H1 (cell line): ENCODE measurements around the gene ZNG1A.
"Not testable (repeated sequence)": the region's sequence is repeated elsewhere in the genome, so short reads cannot be mapped to it uniquely, and the experiment has no call there.

Experiments used
- ATF3 ChIP-seq: IDR thresholded peaks from 2 replicates; pipeline ENCODE4 v1.6.1; 2011; ENCODE audit warnings: low read depth, mild to moderate bottlenecking, low read length; ENCODE audit not compliant: insufficient read depth
- CHD7 ChIP-seq: fragments of 300-600 bp; sonication (generic); IDR thresholded peaks from 2 replicates; pipeline ENCODE4 v1.7.1; 2012; ENCODE audit warnings: low read length, moderate library complexity, mild to moderate bottlenecking, inconsistent platforms; ENCODE audit not compliant: insufficient replicate concordance
- CTCF ChIP-seq, 3 experiments: IDR thresholded peaks; 1 replicate in 2 of 3; 2 replicates in 1 of 3; pipeline versions ENCODE4 v1.5.1 to v1.6.1; 2011; ENCODE audit warnings: low read length in 3 of 3, mild to moderate bottlenecking in 3 of 3, inconsistent platforms in 2 of 3, low read depth in 1 of 3, moderate library complexity in 1 of 3; ENCODE audit not compliant: insufficient read depth in 1 of 3; ENCODE audit errors: control extremely low read depth in 1 of 3
- GABPA ChIP-seq: IDR thresholded peaks from 2 replicates; pipeline ENCODE4 v1.6.1; 2011; ENCODE audit warnings: mild to moderate bottlenecking, low read length, moderate library complexity, borderline replicate concordance; ENCODE audit not compliant: insufficient read depth
- HDAC2 ChIP-seq, 2 experiments: fragments of 300-600 bp in 1 of 2; sonication (generic) in 1 of 2; IDR thresholded peaks; 2 replicates each; pipeline ENCODE4 v1.6.1; 2011 to 2012; ENCODE audit warnings: low read depth in 2 of 2, low read length in 2 of 2, mild to moderate bottlenecking in 2 of 2, moderate library complexity in 2 of 2, borderline replicate concordance in 1 of 2, inconsistent platforms in 1 of 2
- JUN ChIP-seq: IDR thresholded peaks from 2 replicates; pipeline ENCODE4 v1.6.1; 2011; ENCODE audit warnings: low read depth, mild to moderate bottlenecking, improper control_type of control experiment, low read length
- JUND ChIP-seq: IDR thresholded peaks from 2 replicates; pipeline ENCODE4 v1.6.1; 2011; ENCODE audit warnings: mild to moderate bottlenecking, improper control_type of control experiment, low read length
- KDM5A ChIP-seq: fragments of 200-600 bp; IDR thresholded peaks from 2 replicates; pipeline ENCODE4 v1.7.1; 2012; ENCODE audit warnings: mild to moderate bottlenecking, low read length, inconsistent platforms, mixed read lengths
- POLR2A ChIP-seq, 2 experiments: IDR thresholded peaks; 1 replicate in 1 of 2; 2 replicates in 1 of 2; pipeline ENCODE4 v1.6.1; 2011; ENCODE audit warnings: low read depth in 2 of 2, low read length in 2 of 2, mild to moderate bottlenecking in 2 of 2; ENCODE audit errors: control extremely low read depth in 1 of 2
- SIRT6 ChIP-seq: IDR thresholded peaks from one replicate; pipeline ENCODE4 v1.7.1; 2012; ENCODE audit warnings: low read length, inconsistent platforms
- TAF1 ChIP-seq: IDR thresholded peaks from 2 replicates; pipeline ENCODE4 v1.6.1; 2011; ENCODE audit warnings: mild to moderate bottlenecking, low read depth, low read length
- USF2 ChIP-seq: IDR thresholded peaks from 2 replicates; pipeline ENCODE4 v1.6.1; 2011; ENCODE audit warnings: low read length, improper control_type of control experiment

- TF ChIP-seq JUND; JUN; USF2; KDM5A; CTCF (IDR thresholded peaks at IDR 0.05; ENCODE audit: control extremely low read depth in 1 of 3, insufficient read depth in 1 of 3, low read depth in 1 of 3, low read length in 3 of 3); POLR2A (IDR thresholded peaks at IDR 0.05; ENCODE audit: control extremely low read depth in 1 of 2, low read depth in 2 of 2, low read length in 2 of 2); GABPA; CHD7; TAF1; ATF3; HDAC2 (IDR thresholded peaks at IDR 0.05; ENCODE audit: borderline replicate concordance in 1 of 2, low read depth in 2 of 2, low read length in 2 of 2); SIRT6: not testable (repeated sequence)
Measured at GRCh38 chr9:169757-170156, 9.1 kb downstream of the ZNG1A start.
